Thymus (tissue), 11 donors: ENCODE measurements around the gene ENTPD3. TPM values are rescaled to one million over a fixed set of nuclear protein-coding genes. Genes with fewer than 3 reads are reported as not detected.

ENCODE experiments used
- DNase-seq, 9 donors: peaks; one replicate each; pipeline ENCODE4 v3.0.0-alpha.2; 2013; ENCODE audit warnings: low spot score in 9 of 9, low read depth in 6 of 9, missing footprints in 1 of 9
- H3K27ac ChIP-seq, 2 donors: one replicate each; pipeline ENCODE4 v1.5.1; 2013; ENCODE audit warnings: control low read depth in 1 of 2, low read depth in 1 of 2, low read length in 1 of 2, mild to moderate bottlenecking in 1 of 2, moderate library complexity in 1 of 2
- H3K27me3 ChIP-seq, 2 donors: one replicate each; pipeline ENCODE4 v1.5.1; 2013; ENCODE audit warnings: low read length in 1 of 2; ENCODE audit not compliant: control insufficient read depth in 2 of 2, insufficient read depth in 1 of 2
- H3K36me3 ChIP-seq, 2 donors: one replicate each; pipeline ENCODE4 v1.5.1; 2013; ENCODE audit warnings: low read length in 1 of 2, mild to moderate bottlenecking in 1 of 2, moderate library complexity in 1 of 2; ENCODE audit not compliant: control insufficient read depth in 2 of 2, insufficient read depth in 2 of 2
- H3K4me1 ChIP-seq, 2 donors: one replicate each; pipeline ENCODE4 v1.5.1; 2013; ENCODE audit warnings: low read length in 2 of 2; ENCODE audit not compliant: control insufficient read depth in 2 of 2, insufficient read depth in 2 of 2
- H3K4me3 ChIP-seq, 2 donors: one replicate each; pipeline ENCODE4 v1.5.1; 2013; ENCODE audit warnings: low read length in 2 of 2, control low read depth in 1 of 2, mild to moderate bottlenecking in 1 of 2
- H3K9me3 ChIP-seq, 2 donors: one replicate each; pipeline ENCODE4 v1.5.1; 2013; ENCODE audit warnings: low read length in 1 of 2, mild to moderate bottlenecking in 1 of 2; ENCODE audit not compliant: control insufficient read depth in 2 of 2, insufficient read depth in 1 of 2
- WGBS: extraction: QIAGEN DNeasy Blood & Tissue Kit; methylation state at CpG from one replicate; pipeline ENCODE4 v1.1.7; 2013; 5-methylcytosine and 5-hydroxymethylcytosine counted together
- polyA plus RNA-seq: library from polyadenylated mRNA; stranded (reverse); fragments of 200-250 nt; gene quantifications from one replicate; pipeline ENCODE4 v1.2.3, GENCODE V29; 2013
- total RNA-seq: library from RNA; stranded (reverse); fragments of 120-200 nt; gene quantifications from one replicate; pipeline ENCODE4 v1.2.4, GENCODE V29; 2013
- donor health status: healthy.

The ENTPD3 gene
- total and polyA plus RNA-seq, 2 donors, result 1.0 to 1.2 TPM

- Histone ChIP-seq H3K36me3 (no peaks in the 10 kb centered on the region), H3K27ac (no peak overlapping the region), H3K27me3 (no peaks in the 10 kb centered on the region), H3K9me3 (no peaks in the 10 kb centered on the region), H3K4me1 (no peaks in the 10 kb centered on the region), H3K4me3 (no peak overlapping the region)
- no peak for DNase-seq
- WGBS, result 98% methylated on average over 4 of the region's 4 CpGs
Observed at GRCh38 chr3:40397129-40397528, 10.1 kb downstream of the ENTPD3 start.

GRCh38 chr3:40397912-40398311 lies 10.9 kb downstream of the ENTPD3 start:
- H3K9me3 ChIP-seq, result no peaks in the 10 kb centered on the region
- H3K27ac ChIP-seq, result no peak overlapping the region
- no peaks in the 10 kb centered on the region for H3K27me3 ChIP-seq
- H3K36me3 ChIP-seq, result no peaks in the 10 kb centered on the region
- no peak overlapping the region for H3K4me3 ChIP-seq
- WGBS, result 91% methylated on average over 4 of the region's 4 CpGs
- no peaks in the 10 kb centered on the region for H3K4me1 ChIP-seq
- DNase-seq, result no peak

GRCh38 chr3:40398346-40398745 lies 11.4 kb downstream of the ENTPD3 start:
- over 99% methylated on average over 3 of the region's 3 CpGs for WGBS
- no peaks in the 10 kb centered on the region for H3K27me3 ChIP-seq
- H3K9me3 ChIP-seq, result no peaks in the 10 kb centered on the region
- no peaks in the 10 kb centered on the region for H3K4me1 ChIP-seq
- no peak overlapping the region for H3K27ac ChIP-seq
- H3K4me3 ChIP-seq, result no peak overlapping the region
- H3K36me3 ChIP-seq, result no peaks in the 10 kb centered on the region
- no peak for DNase-seq

GRCh38 chr3:40404591-40405198 lies 17.7 kb downstream of the ENTPD3 start:
- H3K36me3 ChIP-seq, result no peaks in the 10 kb centered on the region
- H3K27me3 ChIP-seq, result no peaks in the 10 kb centered on the region
- no peak overlapping the region for H3K27ac ChIP-seq
- DNase-seq, result no peak
- 99% methylated on average over 2 of the region's 2 CpGs for WGBS
- H3K9me3 ChIP-seq, result no peaks in the 10 kb centered on the region
- H3K4me3 ChIP-seq, result no peak overlapping the region
- no peaks in the 10 kb centered on the region for H3K4me1 ChIP-seq

GRCh38 chr3:40407007-40407406 lies 20.0 kb downstream of the ENTPD3 start:
- Histone ChIP-seq H3K4me1 (no peaks in the 10 kb centered on the region), H3K27ac (no peak overlapping the region), H3K9me3 (no peaks in the 10 kb centered on the region), H3K27me3 (peaks cover 0 to 2% of the 10 kb centered on the region in 2 donors), H3K36me3 (no peaks in the 10 kb centered on the region), H3K4me3 (no peak overlapping the region)
- WGBS, result 94% methylated on average over 2 of the region's 2 CpGs
- no peak for DNase-seq

GRCh38 chr3:40407611-40408010 lies 20.6 kb downstream of the ENTPD3 start:
- H3K9me3 ChIP-seq, result no peaks in the 10 kb centered on the region
- H3K4me1 ChIP-seq, result no peaks in the 10 kb centered on the region
- no peak for DNase-seq
- peaks cover 0 to 2% of the 10 kb centered on the region in 2 donors for H3K27me3 ChIP-seq
- no peaks in the 10 kb centered on the region for H3K36me3 ChIP-seq
- 93% methylated on average over 3 of the region's 3 CpGs for WGBS
- no peak overlapping the region for H3K27ac ChIP-seq
- no peak overlapping the region for H3K4me3 ChIP-seq

- Histone ChIP-seq H3K27ac (no peak overlapping the region), H3K9me3 (no peaks in the 10 kb centered on the region), H3K4me1 (no peaks in the 10 kb centered on the region), H3K36me3 (no peaks in the 10 kb centered on the region), H3K27me3 (peaks cover 4 to 9% of the 10 kb centered on the region in 2 donors), H3K4me3 (no peak overlapping the region)
- DNase-seq, result no peak
- 92% methylated on average over 1 of the region's 1 CpG for WGBS
Observed at GRCh38 chr3:40414270-40414669, 27.3 kb downstream of the ENTPD3 start.

GRCh38 chr3:40417845-40418543 lies 31.0 kb downstream of the ENTPD3 start:
- Histone ChIP-seq H3K36me3 (no peaks in the 10 kb centered on the region), H3K4me1 (no peaks in the 10 kb centered on the region), H3K27me3 (peaks cover 4 to 7% of the 10 kb centered on the region in 2 donors), H3K9me3 (no peaks in the 10 kb centered on the region), H3K4me3 (no peak overlapping the region), H3K27ac (no peak overlapping the region)
- 92% methylated on average over 2 of the region's 2 CpGs for WGBS
- DNase-seq, result no peak

GRCh38 chr3:40422861-40423260 lies 35.9 kb downstream of the ENTPD3 start:
- WGBS, result 88% methylated on average over 1 of the region's 1 CpG
- H3K36me3 ChIP-seq, result no peaks in the 10 kb centered on the region
- DNase-seq, result peak in 3 of 9 donors; percentile 5 to 41 (median 7)
- H3K27ac ChIP-seq, result no peak overlapping the region
- H3K27me3 ChIP-seq, result peaks cover 0 to 7% of the 10 kb centered on the region in 2 donors
- H3K4me3 ChIP-seq, result no peak overlapping the region
- H3K4me1 ChIP-seq, result no peaks in the 10 kb centered on the region
- H3K9me3 ChIP-seq, result no peaks in the 10 kb centered on the region
